GM13977 (cell line): ENCODE measurements around the gene OSM.

Experiments
- DNase-seq: peaks from one replicate; pipeline ENCODE4 v3.0.0; 2012; ENCODE audit warnings: low spot score
- in situ Hi-C: fragments of 300-500 bp; cut with MboI; formaldehyde crosslinking; loops from one replicate; pipeline ENCODE4 v1.12.0; 2022; ENCODE audit warnings: low sequenced_read_pairs, low pct_unique_long_range_greater_than_20kb, mixed read lengths, inconsistent platforms; ENCODE audit not compliant: unreplicated experiment
- TF ChIP-seq, protein P1 (sequence below): IDR thresholded peaks from 2 replicates; pipeline ENCODE4 v1.5.1; 2012; ENCODE audit warnings: mild to moderate bottlenecking, control low read depth; ENCODE audit not compliant: insufficient read depth; ENCODE audit errors: extremely low read depth, missing control alignments

OSM gene

GRCh38 chr22:30280505-30280904 lies 13.9 kb upstream of the OSM start:
- TF ChIP-seq, protein P1, sequence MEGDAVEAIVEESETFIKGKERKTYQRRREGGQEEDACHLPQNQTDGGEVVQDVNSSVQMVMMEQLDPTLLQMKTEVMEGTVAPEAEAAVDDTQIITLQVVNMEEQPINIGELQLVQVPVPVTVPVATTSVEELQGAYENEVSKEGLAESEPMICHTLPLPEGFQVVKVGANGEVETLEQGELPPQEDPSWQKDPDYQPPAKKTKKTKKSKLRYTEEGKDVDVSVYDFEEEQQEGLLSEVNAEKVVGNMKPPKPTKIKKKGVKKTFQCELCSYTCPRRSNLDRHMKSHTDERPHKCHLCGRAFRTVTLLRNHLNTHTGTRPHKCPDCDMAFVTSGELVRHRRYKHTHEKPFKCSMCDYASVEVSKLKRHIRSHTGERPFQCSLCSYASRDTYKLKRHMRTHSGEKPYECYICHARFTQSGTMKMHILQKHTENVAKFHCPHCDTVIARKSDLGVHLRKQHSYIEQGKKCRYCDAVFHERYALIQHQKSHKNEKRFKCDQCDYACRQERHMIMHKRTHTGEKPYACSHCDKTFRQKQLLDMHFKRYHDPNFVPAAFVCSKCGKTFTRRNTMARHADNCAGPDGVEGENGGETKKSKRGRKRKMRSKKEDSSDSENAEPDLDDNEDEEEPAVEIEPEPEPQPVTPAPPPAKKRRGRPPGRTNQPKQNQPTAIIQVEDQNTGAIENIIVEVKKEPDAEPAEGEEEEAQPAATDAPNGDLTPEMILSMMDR: no peak
- DNase-seq: no peak
- in situ Hi-C loops: loop anchor here (10.0 kb wide), 1 partner anchor 104 kb away; the partner anchor contains the start of gene RNF215

DNA sequence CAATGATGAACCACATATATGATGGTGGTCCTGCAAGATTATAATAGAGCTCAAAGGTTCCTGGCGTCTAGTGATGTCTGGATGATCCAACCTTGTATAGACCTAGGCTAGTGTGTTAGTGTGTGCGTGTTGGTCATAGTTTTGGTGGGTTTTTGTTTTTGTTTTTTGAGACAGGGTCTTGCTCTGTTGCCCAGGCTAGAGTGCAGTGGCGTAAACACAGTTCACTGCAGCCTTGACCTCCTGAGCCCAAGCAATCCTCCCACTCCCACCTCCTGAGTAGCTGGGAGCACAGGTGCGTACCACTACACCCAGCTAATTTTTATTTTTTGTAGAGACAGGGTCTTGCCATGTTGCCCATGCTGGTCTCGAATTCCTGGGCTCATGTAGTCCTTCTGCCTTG lies 13.3 kb upstream of the OSM start:
- no peak for DNase-seq
- TF ChIP-seq, protein P1: no peak
- in situ Hi-C loops: loop anchor here (10.0 kb wide), 1 partner anchor 105 kb away; the partner anchor contains the start of gene RNF215

DNA sequence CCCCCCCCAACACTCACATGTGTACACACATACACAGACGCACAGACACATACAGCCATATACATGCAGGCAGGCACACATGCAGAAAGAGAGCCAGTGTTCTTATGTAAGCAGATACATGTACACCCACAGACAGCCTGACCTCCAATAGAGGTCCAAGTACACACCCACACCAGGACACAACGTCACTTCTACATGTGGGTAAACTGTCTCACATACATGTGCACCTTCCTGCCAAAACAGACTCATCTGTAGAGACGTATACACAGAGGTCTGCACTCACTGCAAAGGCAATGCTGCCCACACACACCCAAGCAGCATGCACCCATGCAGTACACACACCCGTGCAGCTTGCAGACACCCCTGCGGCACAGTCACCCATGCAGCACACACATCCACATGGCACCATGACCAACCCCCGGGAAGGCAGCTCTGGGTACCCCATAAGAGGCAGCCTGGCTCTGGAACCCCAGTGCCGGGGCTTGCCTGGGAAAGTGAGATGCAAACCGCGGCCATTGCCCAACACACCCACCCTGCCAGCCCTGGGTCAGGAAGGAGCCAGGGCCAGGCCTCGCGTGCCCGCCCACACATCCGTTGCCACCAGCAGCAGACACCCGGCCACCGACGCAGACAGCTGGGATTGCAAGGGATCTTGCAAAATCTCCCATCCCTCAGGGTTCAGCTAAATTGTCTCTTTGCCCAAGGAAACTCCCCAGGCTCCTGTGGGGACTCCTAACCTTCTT lies 12.6 kb upstream of the OSM start:
- DNase-seq: no peak
- in situ Hi-C loops: no loop called here
- TF ChIP-seq, protein P1: no peak

DNA sequence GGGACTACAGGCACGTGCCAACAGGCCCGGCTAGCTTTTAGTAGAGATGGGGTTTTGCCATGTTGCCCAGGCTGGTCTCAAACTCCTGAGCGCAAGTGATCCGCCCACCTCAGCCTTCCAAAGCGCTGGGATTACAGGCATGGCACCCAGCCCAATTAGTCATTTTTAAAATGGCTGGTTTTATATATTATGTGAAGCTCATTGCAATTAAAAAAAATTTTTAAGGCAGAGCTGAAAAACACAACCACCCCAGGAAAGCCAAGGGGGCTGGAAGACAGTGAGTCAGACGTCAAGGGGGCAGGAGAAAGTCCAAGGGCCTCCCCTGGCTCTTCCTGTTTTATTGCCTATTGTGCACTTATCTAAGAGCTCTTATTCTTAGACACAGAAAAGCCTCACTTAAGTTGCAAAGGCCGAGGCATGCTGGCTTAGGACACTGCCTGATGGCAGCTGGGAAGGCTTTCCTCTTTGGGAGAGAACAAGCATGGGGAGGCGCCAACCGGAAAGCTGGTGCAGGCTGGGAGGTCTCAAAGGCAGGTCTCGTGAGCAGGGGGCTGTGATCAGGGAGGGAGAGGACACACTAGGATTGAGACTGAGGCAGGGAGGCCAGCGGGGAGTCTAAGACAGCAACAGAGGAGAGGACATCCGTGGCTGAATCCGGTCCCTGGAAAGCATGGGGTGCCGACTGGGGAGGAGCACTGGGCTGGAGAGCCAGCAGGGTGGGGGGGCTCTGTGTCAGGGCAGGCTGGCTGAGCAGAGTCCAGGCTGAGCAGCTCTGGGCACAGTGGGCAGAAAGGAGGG lies 11.1 kb upstream of the OSM start:
- in situ Hi-C loops: no loop called here
- TF ChIP-seq, protein P1: no peak
- no peak for DNase-seq

- TF ChIP-seq, protein P1: no peak
- DNase-seq: no peak
- in situ Hi-C loops: no loop called here
Observed at GRCh38 chr22:30276039-30276438, 9.4 kb upstream of the OSM start.

DNA sequence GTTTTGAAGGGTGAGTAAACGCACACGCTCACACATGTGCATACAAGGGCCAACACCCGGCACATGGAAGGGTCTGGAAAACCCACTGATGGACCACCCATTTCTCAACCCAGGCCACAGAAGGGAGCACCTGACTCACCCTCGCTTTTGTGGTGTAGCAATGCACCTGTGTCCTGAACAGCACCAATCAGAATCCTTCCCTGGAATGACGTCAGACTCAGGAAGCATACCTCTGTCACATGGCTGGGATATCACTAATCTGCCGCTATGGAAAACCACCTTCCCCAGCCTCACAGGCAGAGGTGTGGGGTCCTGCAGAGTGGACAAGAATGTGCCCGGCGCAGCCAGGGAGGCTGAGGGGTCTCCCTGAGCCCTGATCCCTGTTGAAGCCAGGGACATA lies 9.0 kb upstream of the OSM start:
- DNase-seq: no peak
- in situ Hi-C loops: no loop called here

More for the DNA sequence above, 9.0 kb upstream of the OSM start:
- TF ChIP-seq, protein P1: no peak
